ENCODE data around the gene PLXNA2.

Gene PLXNA2

DNA sequence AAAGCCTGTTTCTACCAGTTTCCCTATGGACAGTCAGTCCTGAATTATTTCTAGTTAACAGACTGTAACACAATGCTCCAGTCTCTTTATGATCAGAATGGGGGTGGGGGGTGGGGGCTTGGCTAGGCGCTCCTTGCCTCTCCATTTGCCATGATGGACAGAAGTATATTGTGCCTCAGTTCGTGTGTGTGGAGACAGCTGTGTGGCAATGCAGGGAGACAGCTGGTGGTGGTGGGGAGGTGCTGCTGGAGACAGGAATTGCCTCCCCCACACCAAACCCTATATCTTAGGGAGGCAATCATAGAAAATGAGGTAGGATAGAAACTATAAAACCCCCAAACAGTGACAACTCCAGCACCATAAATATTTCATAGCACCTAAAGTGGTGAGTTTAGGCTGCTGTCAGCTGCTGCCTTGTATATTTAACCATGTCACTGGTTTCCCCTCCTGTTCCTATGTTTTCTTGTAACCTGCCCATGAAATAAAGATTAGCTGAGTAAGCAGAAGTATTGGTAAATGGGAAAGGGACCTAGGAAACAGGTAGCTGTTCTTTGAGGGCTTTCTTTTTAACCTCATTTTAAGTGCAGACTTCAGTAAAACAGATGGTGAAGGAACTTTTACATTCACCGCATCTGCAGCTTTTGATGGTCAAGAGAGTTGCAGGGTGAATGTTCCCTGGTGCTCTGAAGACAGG is 3.4 kb downstream of the PLXNA2 start:
- no peak for DNase-seq

DNA sequence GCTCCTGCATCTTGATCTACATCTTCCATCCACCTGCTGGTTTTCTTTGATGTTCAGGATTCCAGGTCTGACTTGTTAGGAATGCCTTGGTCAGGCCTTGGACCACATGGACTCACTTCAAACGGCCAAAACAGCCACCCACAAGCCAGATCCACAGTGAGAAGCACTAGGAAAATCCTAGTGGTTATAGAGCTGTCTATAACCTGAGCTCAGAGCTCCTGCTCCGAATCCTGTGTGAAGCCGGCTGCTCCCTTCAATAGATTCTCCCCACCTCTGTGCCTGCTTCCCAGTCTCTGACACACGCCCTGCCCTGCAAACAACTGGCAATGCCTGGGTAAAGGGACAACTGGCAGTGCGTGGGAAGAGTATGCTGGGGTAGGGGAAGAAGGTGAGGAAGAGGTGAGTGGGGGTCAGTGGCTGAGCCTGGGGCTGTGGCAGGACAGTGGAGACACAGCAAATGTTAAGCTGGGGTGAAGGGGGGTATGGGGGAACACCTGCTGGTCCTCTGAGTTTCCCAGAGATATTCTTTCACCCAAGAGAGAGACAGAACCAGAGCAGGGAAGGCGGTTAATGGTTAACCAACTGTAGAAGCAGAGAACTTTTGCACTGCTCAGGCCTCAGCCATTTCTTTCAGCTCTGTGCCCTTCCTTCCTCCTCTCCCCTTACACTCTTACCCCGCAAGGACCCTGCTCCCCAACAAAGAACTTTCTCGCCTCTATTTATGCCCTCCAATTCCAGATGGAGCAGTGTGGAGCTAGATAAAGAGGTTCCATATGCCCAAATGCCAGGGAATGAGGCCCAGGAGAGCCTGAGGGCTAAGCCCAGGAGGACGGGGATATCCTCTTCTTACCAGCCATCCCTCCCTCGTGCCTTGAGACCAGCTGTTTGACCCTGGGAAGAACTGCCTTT is 4.5 kb downstream of the PLXNA2 start:
- no peak for DNase-seq

DNA sequence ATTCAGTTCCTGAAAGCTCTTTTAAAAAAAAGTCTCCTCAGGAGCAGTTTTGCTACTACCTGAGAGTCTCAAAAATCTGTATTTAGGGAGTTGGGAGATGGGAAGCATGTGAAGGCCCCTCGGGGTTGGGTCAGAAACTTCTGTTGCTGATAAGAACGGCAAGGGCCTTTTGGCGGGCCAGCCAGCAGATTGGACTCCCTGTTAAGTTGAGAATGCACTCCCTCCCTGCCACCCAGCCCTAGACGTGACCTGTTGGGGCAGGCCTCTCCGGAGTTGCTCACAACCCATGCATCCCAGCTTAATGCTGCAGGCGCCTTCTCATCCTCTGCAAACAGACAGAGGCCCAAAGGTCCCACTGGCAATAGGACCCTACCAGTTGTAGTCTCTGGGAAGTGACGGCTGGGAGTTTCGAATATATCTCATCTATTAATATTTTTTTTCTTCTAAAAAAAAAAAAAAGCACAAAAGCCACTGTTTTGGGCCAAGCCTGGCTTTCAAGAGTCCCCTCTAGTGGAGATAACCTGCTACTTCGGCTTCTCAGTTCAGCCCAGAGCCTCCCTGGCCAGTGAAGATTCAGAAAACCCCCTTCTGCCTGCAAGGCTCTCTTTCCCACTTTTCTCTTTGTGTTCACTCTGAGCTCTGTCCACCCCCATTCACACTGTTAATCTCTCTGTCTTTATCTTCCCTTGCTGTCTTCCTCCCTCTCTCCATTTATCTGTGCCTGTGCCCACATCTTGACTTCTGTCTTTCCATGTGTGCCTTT is 5.3 kb downstream of the PLXNA2 start:
- DNase-seq: peak; percentile 24

DNA sequence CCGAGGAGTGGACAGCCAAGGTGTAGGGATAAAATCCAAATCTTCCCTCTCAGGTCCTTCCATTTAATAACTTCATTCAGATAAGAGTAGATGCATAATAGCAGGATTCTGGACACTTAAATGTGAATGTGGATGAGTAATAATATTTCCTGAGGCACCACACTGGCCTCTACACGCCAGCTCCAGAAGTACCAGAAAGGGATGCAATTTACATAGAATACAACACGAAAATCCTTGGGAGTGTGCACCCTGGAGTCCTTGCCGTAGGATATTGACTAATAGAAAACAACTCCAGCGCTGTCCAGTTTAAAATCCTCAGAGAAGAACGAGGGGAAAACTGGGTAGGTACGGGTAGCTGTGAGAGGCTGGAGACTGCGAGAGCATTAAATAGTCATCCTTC is 6.9 kb downstream of the PLXNA2 start:
- DNase-seq: no peak

DNA sequence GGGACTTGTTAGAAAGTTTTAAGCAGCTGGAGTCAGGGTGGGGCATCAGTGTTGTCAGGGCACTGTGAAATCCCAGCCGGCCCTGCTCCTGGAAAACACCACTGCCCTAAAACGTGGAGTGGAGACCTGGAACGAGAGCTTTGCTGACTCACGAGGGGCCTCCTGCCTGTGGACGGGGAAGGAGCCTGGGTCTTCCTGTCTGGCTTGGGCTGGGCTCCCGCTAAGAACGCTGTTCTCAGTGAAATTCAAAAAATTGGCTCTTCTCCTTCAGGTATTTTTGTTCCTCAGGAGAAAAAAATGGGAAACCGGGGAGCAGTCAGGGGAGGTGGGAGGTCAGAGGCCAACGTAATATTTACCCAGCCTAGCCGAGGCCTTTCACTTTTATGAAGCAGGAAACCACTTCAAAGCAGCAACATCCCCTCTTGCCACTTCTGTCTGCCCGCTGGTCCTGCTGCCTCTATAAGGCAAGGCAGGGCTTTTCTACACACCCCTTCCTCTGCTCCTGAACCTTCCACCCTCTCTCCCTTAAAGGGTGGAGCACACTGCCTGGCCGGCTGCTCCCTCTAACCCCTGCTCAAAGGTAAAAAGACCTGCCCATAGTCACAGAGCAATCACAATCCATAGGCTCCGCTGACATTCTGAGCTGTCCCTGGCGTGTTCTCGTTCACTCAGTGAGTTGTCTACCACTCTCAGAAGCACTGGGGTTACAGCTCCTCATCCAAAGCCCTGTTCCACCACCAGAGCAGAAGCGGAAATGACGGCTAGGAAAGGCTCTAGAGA is 8.0 kb downstream of the PLXNA2 start:
- peak; percentile 7 for DNase-seq

DNA sequence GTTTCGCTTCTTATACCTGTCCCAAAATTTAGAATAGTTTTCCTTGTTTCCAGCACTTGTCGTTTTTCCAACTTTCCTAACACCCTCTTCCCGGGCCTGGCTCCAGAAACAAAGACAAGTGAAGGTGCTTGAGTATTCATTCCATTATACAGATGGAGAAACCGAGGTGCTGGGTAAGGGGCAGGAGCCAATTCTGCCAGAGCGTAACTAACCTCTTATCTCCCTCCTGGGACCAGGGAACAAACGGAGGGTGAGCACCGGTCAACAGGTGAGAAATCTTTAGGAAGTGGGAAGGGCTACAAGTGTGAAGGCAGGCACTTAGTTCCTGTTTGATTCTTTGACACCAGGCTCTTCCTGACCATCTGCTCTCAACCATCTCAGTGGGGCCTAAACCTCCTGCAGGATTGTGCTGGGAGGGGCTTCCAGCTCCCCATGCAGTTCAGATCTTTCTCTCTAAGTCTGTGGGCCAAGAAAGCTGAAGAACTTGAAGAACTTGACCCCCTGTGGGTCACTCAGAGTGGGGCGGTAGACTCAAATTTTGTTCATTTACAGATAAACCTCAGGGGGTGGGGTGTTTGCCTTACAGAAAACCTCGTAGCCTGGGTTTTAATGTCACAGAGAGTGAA is 8.7 kb downstream of the PLXNA2 start:
- no peak for DNase-seq

DNA sequence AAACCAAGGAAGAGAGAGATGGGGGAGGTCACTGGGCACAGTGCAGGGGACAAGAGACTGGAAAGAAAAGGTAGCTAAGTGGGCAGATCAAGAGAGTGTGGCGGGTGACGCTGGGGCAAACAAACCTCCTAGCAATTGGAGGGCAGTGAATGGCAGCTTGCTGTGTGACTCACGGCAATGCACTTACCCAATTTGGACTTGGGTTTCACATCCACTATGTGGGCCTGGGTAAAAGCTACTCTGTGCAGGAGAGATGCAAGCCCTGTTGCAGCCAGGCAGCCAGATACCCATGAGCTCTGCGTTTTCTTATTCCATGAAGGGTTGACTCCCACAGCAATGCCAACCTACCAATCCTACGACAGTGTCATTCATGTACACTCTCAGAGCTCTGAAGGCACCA is 9.5 kb downstream of the PLXNA2 start:
- no peak for DNase-seq

DNA sequence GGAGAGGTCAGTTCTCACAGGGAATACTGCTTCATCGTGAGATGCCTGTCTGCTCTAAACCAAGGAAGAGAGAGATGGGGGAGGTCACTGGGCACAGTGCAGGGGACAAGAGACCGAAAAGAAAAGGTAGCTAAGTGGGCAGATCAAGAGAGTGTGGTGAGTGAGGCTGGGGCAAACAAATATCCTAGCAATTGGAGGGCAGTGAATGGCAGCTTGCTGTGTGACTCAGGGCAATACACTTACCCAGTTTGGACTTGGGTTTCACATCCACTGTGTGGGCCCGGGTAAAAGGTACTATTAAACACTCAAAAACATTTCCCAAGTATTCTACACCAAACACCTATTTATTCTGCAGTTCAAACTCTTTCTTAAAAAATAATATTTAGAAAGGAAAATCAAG is 10.2 kb downstream of the PLXNA2 start:
- no peak for DNase-seq

DNA sequence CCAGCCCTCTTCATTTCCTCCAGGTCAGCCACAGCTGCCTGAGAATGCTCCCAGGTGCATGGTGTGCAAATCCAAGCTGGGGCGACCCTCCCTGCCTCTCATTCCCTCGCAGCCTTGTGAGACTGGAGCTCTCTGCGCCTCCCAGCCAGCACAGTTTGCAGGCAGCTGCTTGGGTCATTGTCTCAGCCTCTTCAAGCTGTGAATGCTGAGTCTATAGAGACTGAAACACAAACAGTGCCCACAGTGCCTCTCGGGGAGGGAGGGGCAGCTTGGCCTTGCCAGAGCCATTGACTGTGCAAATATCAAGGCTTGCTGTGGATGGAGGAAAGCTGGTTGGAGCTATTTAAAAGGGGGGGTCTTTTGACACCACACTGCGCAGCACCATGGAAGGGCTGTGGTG is 10.6 kb downstream of the PLXNA2 start:
- DNase-seq: no peak

DNA sequence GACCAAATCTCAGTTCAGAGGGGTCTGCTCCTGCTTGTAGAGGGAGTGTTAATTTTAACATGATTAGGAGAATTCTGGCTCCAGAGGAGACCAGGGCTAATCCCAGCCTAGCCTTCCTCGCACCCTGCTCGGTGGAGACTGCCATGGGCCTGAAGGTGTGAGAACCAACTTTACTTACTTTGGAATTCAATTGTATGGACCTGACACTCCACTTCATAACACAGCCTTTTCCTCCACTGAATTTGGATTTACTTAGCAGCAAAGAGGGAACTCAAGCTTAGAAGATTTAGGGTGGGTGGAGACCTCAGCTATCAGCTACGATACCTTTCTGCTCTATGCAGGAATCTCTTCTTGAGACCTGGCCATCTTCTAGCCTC is 11.5 kb downstream of the PLXNA2 start:
- DNase-seq: no peak

DNA sequence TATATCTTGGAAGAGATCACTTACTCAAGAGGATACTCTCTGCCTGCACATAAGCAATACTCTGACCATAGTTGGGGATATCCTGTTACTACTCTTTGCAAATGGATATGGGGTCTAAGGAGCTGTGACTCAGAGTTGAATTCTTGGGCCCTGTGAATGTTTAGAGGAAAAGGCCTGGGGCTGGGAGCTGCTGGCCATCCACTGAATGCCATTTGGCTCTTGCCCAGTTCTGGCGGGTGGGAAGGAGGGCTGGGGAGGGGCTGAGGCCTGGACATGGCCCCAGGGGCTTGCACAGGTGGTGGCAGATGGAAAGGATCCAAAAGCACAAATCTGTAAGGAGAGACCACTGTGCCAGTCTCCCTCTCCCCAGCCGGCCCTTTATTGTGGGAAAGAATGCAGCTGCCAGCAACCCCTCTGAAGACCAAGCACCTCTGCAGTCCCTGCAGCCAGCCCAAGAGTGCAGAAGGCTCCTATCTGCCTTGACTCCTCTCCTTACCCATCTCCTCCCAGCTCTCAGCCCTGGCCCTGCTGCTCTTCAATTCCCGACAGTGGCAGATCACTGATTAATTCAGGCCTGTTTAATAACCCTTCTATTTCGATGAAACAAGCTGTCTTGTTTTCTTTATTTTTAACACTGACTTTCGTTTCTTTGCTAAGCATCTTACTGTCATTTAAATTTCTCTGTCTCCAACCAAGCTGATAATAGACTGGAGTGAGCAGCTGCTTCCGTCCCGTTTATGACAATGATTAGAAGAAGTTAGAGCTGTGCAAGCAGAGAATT is 12.1 kb downstream of the PLXNA2 start:
- DNase-seq: no peak

DNA sequence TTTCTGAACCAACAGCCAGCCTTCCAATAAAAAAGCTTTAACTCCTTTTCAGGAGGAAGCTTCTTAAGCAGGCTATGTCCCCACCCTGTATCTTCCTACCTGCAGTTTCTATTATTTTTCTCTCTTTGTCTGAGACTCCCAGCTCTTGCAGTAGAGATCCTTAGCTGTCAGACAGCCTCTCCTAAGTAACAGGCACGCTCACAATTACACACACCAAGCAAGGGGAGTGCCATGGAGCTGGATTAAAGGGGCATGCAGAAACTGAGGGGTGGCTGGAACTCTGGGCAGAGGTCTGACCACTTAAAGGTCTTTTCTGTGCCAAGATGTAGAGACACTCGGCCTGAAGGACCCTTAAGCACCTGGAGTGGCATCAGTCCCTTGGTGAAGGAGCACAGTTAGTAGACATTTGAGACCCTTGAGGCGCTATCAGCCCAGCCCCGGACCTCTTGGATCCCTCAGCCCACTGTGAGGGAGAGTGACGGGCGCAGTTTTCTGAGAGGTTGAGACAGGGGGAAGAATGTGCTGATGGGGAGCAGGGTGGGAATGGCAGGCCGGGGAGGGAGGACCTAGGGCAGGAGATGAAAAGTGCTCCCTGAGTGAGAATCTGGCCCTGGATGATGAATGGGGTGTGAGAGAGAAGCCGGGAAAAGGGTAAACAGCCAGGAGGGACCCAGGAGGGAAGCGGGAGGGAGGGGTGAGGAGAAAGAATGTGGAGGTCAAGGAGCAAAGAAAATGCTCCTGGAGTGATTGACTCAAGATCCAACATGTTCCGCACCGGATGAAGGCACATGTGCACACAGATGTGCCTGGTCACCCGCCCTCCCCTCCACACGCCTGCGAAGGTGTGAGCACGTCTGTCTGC is 13.3 kb downstream of the PLXNA2 start:
- no peak for DNase-seq

DNA sequence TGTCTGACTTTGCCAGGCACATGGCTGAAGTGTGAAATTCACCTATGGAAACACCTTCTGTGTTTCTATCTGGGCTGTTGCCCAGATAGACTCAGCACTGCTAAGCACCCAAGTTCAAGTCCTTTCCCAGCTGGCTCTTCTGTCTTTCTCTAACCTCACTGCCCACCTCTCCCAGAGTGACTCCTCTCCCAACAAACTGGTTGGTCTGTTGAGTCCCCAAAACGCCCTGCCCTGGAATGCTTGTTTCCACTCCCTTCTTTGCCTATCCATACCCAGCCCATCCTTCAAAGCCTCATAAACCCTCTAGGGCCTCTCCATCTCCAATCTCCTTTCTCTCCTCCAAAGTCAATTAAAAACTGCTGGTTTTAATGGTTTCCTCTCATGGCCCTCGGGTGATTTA is 15.6 kb downstream of the PLXNA2 start:
- no peak for DNase-seq

DNA sequence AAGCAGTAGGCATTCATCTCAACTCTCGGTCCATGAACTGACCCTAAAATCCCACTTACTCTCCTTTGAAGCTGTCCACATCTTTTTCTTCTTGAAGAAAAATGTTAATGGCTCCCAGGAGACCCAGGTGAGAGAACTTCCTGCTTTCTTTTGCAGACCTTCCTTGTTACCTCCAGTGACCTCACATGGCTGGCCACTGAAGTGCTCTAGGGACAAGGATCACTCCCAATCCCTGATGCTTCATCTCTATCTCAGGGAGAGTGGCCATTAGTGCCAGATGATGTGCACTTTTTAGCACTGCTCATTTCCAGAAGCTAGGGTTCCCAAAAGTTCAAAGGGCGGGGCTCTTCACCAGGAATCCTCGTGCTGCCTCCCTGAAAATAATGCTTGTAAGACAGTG is 16.2 kb downstream of the PLXNA2 start:
- DNase-seq: no peak

DNA sequence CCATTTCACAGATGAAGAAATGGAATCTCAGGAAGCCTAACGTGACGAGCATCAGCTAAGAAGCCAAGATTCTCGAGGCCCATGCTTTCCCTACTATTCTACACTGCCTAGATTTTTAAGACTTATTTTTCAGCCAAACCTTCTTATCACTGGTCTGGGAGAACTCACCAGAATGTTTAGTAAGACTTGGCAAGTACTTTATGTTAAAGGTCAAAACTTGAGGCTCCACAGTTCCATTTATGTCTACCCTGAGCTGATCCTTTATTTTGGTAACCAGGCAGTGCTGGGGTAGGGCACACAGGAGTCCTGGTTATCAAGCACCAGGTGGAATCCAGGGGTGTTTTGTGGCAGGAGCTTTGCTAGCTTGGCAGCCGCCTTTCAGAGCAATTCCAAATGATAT is 16.8 kb downstream of the PLXNA2 start:
- no peak for DNase-seq

DNA sequence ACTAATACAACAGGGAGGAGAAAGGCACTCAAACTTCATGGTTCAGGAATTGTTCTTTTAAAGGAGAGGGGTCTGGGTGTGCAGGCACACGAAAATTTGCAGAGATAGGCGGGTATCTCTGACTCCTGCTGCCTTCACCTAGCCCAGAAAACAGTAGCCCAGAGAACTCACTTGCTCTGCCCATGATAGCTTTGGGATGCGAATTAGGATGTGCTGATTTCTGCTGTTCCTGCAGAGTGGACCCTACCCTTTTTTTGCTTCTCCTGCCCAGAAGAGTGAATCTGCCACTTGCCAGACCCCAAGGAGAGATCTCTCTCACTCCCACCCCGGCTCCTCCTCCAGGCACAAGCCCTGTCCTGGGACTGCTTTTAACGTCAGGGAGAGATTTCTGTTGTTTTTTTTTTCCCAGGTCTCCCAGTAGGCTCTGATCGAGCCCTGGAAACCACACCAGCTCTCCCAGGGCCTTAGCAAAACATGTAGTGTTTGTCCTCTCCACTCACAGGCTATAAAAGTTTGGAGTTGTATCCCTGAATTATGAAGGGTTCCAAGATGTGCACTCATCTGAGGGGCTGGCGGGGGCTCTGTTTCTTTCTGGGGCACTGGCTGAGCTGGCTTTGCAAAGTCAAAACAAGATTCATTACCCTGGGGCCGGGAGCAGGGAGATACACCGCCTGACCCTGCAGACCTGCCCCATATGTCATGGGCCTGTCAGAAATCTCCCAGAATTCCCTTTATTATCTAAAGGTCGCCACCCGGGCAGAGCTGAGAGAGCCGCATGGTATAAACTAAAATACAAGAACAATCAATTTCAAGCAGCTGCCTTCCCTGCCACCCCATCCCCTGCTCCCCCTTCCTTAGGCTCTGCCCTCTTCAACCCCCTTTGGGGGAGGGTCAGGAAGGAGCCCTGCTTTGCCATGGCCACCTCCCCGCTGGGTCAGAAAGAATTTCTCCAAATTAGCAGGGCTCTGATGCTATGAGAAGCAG is 17.9 kb downstream of the PLXNA2 start:
- no peak for DNase-seq

DNA sequence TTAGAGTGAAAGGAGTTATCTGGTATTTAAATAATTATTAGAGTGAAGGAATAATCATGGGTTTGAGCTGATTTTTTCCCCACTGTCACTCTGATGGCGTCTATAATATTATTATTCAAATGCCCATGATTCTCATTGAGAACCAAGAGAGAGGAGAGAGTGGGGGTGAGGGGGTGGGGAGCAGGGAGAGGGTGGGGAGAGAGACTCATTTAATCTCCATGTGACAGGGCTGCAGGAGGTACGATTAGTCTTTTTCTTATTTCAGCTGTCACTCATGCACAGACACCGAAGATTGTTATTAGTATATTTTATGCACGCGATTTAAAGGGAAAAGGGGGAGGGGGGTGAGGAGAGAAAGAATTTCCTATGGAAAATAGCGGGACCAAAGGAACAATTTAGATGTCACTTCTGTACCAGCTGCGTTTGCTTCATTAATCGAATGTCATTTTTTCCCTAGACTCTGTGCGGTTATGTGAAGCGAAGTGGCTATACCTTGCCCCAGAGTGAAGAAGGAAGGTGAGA is 19.9 kb downstream of the PLXNA2 start:
- DNase-seq: no peak

DNA sequence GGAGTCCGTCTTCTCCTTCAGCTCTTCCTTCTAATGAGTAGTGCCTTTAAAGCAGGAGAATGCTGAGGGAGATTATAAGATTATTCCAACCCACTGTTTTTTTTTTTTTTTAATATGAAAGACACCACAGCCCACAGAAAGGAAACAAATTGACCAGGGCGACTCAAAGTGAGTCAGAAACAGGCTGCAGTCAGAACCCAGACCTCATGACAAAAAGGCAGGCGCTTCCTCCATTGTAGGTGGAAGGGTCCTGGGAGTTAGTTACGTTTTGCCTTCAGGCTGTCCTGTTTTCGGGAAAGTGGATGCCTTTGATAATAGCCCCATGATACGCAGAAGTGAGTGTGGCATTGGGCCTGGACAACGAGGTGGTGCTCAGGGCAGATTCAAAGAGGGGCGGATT is 21.0 kb downstream of the PLXNA2 start:
- no peak for DNase-seq
